Stimulated activated CD4-positive, alpha-beta T cell treated with anti-CD3 and anti-CD28 coated beads, Interleukin-2, amount 100 ng/mL, for 4 hours (primary cell): Measurements from ENCODE around the gene STXBP4.

Source experiments
- DNase-seq: peaks from one replicate; pipeline ENCODE4 v3.0.0-alpha.2; 2020; ENCODE audit warnings: low read depth

STXBP4 gene

GRCh38 chr17:54968262-54968987 is at the start of gene STXBP4, which contains the start of gene COX11:
Gene STXBP4 (plus strand): TSS chr17:54968765. CDS start chr17:54986220, 17,455 bp downstream.
Gene COX11 (minus strand): TSS chr17:54968654. CDS start chr17:54968646, 8 bp downstream.
- DNase-seq, result peak; percentile 90

- no peak for DNase-seq
Observed at GRCh38 chr17:54919425-54919824, 49.1 kb upstream of the STXBP4 start.

- DNase-seq, result no peak
Observed at GRCh38 chr17:54920819-54921218, 47.7 kb upstream of the STXBP4 start.

GRCh38 chr17:54924405-54924804 is 44.2 kb upstream of the STXBP4 start:
- no peak for DNase-seq

- no peak for DNase-seq
Observed at GRCh38 chr17:54927525-54927924, 41.0 kb upstream of the STXBP4 start.

- no peak for DNase-seq
Observed at GRCh38 chr17:54932711-54933110, 35.9 kb upstream of the STXBP4 start.

GRCh38 chr17:54933921-54934320 is 34.6 kb upstream of the STXBP4 start:
- DNase-seq, result no peak

GRCh38 chr17:54935471-54935870 is 33.1 kb upstream of the STXBP4 start:
- no peak for DNase-seq

GRCh38 chr17:54937018-54937417 is 31.5 kb upstream of the STXBP4 start:
- DNase-seq, result no peak

GRCh38 chr17:54937426-54937825 is 31.1 kb upstream of the STXBP4 start:
- DNase-seq, result no peak

- no peak for DNase-seq
Observed at GRCh38 chr17:54941285-54941684, 27.3 kb upstream of the STXBP4 start.

- no peak for DNase-seq
Observed at GRCh38 chr17:54944796-54945195, 23.8 kb upstream of the STXBP4 start.

GRCh38 chr17:54945231-54945630 is 23.3 kb upstream of the STXBP4 start:
- no peak for DNase-seq

- no peak for DNase-seq
Observed at GRCh38 chr17:54945671-54946070, 22.9 kb upstream of the STXBP4 start.

- DNase-seq, result no peak
Observed at GRCh38 chr17:54947396-54947795, 21.2 kb upstream of the STXBP4 start.

- DNase-seq, result no peak
Observed at GRCh38 chr17:54948380-54948779, 20.2 kb upstream of the STXBP4 start.

GRCh38 chr17:54950116-54950515 is 18.4 kb upstream of the STXBP4 start:
- no peak for DNase-seq

GRCh38 chr17:54951286-54951685 is 17.3 kb upstream of the STXBP4 start:
- no peak for DNase-seq

- DNase-seq, result no peak
Observed at GRCh38 chr17:54956791-54957190, 11.8 kb upstream of the STXBP4 start.

- peak; percentile 32 for DNase-seq
Observed at GRCh38 chr17:54967621-54968261, 824 bp upstream of the STXBP4 start.

- no peak for DNase-seq
Observed at GRCh38 chr17:54968988-54969332, 395 bp downstream of the STXBP4 start.

- no peak for DNase-seq
Observed at GRCh38 chr17:54969658-54970572, 1.4 kb downstream of the STXBP4 start.

- DNase-seq, result no peak
Observed at GRCh38 chr17:54971147-54971546, 2.6 kb downstream of the STXBP4 start.
